GM15510 (cell line): ENCODE measurements around the gene LRTM1.

Source experiments
- POLR2A ChIP-seq: IDR thresholded peaks from 3 replicates; pipeline ENCODE4 v1.6.1; 2011; ENCODE audit warnings: borderline replicate concordance; ENCODE audit not compliant: insufficient read length; ENCODE audit errors: extremely low read depth

LRTM1 gene

DNA sequence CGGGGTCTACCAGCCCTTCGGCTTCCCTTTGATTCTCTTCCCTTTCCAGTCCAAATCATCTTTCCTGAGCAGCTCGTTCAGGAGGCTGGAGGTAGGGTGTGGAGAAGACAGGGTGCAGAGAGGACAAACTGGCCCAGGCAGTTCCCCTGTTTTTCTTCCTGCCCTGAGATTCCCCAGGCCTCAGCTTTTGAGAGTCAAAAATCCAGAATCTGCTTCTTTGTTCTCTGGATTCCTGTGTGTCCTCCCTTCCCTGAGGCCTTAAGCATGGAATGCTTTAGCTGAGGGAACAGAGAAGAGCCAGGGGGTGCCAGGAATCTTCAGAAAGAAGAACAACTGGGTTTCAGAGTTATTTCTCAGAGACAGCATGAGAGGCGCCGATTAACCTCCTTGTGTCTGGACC, 26.7 kb upstream of the LRTM1 start:
- TF ChIP-seq POLR2A = no peak

DNA sequence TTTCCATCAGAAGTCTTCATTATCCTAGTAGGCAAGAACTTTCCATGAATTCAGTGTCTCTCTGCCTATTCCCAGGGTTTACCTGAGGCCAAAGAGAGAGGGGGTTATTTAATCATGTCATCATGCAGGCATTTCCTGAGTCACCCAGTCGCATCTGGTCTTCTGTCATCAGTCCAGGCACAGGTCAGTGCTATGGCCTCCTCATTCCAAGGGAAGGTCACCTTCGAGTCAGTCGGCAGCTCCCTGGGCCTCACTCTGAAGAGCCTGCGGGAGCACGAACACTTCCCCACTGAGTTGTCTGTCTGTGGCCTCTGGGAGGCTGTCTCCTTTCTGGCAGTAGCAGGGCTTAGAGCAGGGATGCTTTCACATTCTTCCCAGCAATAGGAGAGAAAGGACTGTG, 26.2 kb upstream of the LRTM1 start:
- TF ChIP-seq POLR2A = no peak

DNA sequence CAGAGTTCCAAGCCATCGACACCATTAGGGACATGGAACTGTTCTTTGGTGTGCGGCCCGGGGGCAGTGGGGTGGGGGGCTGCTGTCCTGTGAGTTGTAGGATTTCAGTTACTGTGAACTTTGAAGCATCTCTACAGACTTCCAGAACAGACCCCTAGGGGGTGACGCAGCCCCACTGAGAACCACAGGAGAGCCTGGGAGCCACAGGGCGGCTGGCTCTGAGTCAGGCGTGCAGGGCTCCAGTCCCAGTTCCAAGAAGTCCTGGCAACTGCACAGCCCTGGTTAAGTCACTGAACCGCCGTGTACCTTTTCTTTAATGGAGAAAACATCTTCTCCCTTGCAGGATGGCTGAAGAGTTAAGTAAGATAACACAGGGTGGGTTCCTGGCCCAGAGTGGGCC, 23.5 kb upstream of the LRTM1 start:
- TF ChIP-seq POLR2A = no peak

DNA sequence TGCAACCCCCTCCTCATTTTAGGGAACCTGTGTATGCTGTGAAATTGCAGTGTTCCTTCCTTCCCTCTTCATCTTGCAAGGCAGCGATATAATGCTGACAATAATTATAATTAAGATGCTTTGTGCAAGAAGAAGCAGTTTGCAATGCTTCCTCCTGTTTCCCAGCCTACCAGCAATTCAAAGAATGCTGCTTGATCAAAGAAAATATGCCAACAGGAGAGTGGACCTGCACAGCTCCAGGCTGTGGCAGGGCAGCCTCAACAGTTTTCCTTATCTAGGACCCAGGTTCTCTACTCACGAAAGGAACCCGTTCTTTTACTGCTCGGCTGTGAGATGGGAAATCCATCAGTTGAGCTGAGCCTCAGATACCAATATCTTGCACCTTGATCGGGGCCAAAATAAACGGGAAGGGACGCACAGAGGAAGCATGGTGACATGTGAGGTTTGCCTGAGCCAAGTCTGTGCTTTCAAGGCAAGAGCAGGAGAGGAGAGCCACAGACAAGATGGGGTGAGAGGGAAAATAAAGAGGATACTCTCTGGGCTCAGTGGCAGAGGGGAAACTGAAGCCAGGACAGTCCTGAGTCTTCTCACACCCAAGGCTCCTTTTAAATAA, 22.6 kb upstream of the LRTM1 start:
- TF ChIP-seq POLR2A = no peak

DNA sequence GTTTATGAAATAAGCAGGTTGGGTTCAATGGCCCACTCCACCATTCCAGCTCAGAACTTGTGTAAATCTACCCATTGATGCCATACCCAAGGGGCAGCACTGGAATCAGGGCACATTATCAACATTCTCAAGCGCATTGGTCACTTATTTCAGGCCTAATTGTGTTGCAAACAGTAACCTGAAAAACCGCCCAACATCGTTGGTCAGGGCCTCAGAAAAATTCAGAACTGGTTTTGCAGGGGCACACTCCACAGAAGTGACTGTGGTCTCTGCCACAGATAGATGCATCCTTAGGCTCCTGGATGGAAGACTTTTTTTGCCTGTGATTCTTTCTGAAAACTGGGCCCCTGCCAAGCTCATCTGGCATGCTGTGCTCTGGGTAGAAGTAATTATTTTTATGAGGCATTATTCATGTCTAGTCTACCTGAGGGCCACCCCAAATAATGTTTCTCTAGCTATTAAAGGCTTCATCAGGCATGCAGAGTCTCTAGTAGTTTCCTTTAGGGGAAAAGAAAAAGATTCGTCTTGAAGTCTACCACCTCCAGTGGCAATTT, 21.7 kb upstream of the LRTM1 start:
- no peak for TF ChIP-seq POLR2A

DNA sequence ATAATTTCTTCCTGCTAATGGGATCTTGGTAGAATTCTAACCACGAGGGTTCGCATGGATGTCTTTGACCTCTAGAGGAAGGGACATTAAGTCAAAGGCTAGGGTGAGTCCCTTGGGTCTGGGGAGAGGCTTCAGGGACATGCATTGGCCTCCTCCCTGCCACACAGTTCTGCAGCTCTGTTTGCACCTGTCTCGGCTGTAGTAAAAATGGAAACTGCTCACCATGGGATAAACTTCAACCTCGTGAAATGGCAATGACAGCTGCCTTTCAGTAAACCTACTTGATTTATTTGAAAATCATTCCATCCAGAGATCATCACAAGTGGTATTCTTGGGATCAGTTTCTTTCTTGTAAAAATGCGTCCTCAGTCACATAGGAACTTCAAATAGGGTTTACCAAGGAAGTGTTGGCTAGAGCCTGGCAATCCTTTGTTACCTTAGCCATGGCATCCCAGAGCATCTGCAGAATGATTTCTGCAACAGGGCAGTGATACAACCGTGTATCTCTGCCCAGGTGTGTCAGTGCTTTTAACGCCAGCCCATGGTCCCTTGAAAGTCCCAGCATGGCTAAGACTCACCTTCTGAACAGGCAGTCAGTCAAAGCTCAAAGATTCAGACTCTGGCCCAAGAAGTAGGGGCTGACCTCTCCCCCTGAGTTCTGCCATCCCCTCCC, 14.0 kb upstream of the LRTM1 start:
- TF ChIP-seq POLR2A = no peak

DNA sequence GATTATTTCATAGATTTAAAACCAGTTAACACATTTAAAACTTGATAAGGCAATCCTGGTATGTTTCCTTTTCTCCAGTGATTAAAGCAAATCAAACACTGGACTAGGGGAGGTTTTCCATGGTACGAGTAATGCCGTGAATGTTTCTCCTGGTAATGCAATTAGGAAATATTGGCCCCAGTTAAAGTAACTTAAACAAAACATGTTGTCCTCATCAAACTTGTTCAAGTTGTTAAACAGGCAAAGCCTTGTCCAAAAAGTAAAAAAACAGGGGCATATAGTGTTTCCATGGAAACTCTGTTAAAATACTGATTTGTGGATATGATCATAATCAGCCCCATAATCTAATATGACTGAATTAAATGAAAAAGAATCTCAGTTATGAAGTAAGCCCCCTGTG, 13.1 kb upstream of the LRTM1 start:
- no peak for TF ChIP-seq POLR2A

DNA sequence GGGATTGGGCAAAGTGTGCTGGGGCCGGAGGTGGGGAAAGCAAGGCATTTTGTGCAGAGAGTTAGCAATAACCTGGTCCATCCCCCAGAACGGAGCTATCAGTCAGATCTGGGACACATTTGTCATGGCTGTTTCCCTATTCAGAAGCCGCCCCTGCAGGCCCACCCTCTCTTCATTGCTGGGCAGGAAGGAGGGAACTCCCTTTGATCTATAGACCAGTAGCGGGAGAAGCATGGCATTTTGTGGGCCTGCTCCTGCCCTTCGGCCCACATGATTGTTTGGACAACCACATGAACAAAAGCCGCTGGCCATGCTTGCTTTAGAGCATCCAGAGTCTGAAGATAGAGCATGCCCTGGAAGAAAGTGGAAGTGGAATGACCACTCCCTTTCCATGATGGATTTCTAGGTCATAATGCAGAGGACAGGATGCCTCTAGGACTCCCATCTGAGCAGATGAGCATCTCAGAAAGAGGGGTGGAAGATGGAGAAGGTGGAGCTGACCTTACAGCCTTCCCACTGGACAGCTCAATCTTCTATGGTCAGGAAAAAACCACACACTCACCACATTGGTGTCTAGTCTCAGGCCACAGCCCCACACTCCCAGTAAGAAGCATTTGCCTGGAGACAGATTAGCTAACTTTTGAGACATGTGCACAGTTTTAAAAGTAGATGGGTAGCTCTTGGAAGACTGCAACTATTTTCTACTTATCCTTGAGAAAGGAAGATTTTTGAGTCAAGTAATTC, 11.9 kb upstream of the LRTM1 start:
- TF ChIP-seq POLR2A = no peak

DNA sequence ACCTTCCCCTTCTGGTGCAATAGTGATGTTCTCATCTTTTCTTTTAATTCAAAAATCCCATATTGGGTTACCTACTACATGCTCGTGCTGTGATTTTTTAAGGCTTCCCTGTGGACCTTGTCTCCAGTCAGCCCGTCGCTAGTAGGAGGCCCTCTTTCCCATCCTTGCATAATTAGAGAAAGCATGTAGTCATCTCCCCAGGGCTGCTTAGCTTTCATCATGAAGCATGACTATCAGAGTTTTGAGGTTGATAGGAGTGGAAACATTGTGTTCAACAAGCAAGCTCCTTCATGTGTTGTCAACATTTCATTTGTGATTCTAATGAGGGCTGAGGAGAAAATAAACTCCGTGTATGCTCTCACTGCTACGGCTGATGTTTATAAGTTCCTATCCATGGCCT, 8.7 kb upstream of the LRTM1 start:
- no peak for TF ChIP-seq POLR2A

DNA sequence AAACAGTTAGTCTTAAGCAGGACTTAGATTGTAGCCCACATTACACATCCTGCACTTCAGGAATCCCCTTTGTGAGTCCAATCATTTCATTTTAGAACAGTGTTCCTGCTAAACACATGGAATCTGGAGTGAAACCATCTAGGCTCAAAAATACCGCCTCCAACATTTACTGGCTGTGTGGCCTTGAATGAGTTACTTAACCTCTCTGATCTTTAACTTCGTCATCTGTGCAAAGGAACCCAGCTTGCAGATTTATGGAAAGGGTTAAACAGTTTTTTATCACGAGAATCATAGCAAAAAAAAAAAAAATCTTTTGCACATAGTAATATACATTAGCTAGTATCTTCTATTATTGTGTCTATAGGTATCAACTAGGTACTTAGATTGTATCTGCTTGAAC, 8.0 kb upstream of the LRTM1 start:
- TF ChIP-seq POLR2A = no peak

DNA sequence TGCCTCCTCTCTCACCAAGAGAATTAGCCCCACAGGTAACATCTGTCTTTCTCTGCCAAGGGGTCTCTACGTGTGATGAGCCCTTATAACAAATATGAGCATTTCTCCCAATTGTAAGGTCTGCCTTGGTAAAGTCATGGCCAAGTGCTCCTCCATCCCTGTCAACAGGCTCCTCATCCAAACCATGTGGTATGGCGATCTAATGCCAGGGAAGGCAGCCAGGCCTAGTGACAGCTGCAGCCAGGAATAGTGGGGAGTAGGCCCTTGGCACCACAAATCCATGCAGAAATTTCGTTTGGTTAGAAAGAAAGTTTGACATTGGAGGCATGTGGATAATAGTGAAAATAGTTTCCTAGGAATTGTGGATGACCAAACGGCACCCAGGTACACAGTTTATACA, 4.7 kb upstream of the LRTM1 start:
- TF ChIP-seq POLR2A = no peak

DNA sequence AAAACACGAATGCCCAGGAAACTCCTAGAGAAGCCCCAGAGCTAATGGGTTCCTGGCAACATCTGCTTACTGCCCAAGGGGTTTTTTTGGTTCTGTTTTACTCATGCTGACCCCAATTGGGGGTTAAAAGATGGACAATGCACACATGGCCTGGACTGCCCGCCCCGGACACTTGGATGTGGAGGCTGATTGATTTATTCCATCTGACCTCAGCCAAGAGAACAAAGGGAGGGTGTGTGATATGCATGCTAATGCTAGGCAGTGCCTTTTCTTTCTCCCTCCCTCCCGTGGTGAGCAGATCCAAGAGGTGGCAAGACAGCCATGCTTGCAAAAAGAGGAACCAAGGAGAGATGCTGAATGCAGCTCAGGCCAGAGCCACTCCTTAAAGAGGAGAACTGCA, 3.3 kb upstream of the LRTM1 start:
- no peak for TF ChIP-seq POLR2A

DNA sequence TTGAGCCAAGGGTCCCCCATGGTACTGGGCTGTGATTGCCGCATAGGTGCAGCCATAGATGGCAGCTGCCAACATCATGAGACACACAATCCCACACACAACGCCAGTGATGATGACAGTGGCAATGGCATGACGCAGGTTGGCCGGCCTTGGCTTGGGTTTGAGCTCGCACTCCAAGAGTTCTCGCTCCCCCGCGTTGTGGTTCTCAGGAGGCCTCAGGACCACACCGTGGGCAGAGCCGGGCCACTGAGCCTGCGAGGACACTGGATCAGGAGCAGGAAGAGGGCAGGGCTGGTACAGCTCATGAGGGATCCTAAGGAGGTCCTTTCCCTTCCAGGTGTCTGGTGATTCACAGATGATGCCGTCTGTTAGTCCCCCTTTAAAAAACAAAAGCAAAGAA, 9.3 kb downstream of the LRTM1 start:
- TF ChIP-seq POLR2A = no peak

DNA sequence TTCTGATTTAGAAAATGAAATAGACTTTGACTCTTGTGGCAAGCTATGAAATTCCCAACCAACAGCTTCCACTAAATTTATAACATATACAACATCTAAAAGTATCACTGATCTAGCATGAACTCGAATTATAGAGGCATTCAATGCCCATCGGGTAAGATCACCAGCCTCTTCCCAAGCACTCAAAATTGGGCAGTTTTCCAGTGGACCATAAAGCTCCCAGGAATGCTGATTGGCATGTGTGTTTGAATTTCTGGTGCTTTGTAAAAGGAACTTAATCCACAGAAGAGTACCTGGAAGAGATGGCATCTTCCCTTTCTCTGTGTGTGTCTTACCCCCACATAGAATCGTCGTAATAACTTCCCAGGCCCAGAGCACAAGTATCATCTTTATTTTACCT, 10.0 kb downstream of the LRTM1 start:
- no peak for TF ChIP-seq POLR2A

DNA sequence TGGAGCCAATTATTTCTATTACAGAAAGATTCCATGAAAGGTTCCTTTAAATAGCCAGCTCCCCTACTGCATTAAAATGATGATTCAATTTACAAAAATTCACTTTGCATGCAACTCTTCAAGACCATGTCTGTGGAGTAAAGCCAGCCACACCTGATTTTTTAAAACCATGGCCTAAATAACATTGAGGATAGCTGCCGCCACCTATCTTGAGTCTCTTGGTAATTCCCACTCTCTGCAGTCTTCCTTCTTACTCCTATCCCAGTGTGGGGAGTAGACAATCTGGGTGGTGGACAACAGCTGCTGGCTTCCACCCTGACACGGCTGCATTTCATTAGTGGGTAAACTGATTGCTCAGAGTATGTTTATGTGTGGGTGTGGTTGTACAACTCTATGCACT, 10.7 kb downstream of the LRTM1 start:
- TF ChIP-seq POLR2A = no peak

DNA sequence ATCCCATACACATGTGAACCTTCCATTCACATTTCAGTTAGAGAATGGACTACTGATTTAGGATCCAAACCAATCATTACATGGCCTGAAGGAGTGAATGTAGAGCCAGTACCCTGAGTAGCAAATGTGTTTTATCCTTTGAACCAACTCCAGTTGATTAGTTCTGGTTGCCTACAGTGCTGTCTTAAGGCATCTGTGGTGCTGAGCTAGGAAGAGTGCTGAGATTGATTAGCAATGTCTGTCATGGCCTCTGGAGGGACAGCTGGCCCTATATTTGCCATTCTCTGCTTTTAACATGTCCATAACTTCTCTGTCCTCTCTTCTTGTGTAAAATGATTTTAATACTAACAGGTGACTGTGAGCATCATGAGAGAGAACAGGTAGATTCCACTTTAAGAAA, 11.1 kb downstream of the LRTM1 start:
- no peak for TF ChIP-seq POLR2A

DNA sequence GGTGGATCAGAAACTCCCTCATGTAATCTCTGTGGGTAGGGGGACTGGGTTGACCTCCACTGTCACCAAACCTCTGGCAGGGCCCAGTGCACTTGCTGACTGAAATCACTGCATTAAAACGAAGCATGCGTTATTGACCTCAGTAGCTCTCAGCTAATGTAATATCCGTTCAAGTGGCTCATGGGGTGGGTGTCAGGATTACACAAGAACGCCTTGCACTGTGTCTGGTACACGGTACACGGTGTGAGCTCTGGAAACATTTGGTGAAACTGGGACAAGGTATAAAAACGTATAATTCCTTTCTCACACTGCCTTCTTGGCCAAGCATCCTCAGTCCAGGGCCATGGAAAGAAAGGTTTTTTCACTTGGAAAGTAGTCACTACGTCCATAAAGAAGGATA, 11.9 kb downstream of the LRTM1 start:
- no peak for TF ChIP-seq POLR2A

DNA sequence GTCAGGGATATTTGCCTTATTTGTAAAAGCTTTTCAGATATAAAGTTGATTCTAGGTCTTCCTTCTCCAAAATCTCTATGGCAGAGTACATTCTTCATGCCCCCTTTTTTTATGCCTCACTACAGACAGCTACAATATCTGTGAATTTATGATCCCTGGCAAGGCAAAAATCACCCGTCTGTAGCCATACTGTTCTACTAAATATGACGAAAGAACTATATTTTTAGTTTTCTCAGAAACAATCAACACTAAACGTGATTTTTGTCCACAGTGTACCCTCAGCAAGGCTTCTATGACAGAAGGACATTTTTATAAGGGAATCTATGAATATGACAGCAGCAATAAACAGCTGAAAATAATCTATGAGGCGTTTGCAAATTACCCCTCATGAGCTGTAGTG, 12.7 kb downstream of the LRTM1 start:
- no peak for TF ChIP-seq POLR2A
